ENCODE data around the gene FIBCD1. TPM values are rescaled to one million over a fixed set of nuclear protein-coding genes. Genes with fewer than 3 reads are reported as not detected.

FIBCD1 gene
- total and polyA plus RNA-seq, 2 experiments from 2014 or later = 0.43 to 4.0 TPM

GRCh38 chr9:130858739-130859705, 80.0 kb downstream of the FIBCD1 start:
- Histone ChIP-seq H3K27me3 (no peaks in the 10 kb centered on the region), H3K36me3 (peaks cover 47% of the 10 kb centered on the region), H3K4me1 (ENCODE audit: low read depth) (peaks cover 26% of the 10 kb centered on the region), H3K9me3 (ENCODE audit: low read depth) (no peaks in the 10 kb centered on the region), H3K4me3 (no peak overlapping the region), H3K27ac (peak overlapping the region; percentile 74)
- no peak for DNase-seq (ENCODE audit: low read depth in 1 of 2, low spot score in 1 of 2)
- TF ChIP-seq, protein P1, sequence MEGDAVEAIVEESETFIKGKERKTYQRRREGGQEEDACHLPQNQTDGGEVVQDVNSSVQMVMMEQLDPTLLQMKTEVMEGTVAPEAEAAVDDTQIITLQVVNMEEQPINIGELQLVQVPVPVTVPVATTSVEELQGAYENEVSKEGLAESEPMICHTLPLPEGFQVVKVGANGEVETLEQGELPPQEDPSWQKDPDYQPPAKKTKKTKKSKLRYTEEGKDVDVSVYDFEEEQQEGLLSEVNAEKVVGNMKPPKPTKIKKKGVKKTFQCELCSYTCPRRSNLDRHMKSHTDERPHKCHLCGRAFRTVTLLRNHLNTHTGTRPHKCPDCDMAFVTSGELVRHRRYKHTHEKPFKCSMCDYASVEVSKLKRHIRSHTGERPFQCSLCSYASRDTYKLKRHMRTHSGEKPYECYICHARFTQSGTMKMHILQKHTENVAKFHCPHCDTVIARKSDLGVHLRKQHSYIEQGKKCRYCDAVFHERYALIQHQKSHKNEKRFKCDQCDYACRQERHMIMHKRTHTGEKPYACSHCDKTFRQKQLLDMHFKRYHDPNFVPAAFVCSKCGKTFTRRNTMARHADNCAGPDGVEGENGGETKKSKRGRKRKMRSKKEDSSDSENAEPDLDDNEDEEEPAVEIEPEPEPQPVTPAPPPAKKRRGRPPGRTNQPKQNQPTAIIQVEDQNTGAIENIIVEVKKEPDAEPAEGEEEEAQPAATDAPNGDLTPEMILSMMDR (IDR thresholded peaks at IDR 0.05; ENCODE audit: low read depth, low read length) = no peak

DNA sequence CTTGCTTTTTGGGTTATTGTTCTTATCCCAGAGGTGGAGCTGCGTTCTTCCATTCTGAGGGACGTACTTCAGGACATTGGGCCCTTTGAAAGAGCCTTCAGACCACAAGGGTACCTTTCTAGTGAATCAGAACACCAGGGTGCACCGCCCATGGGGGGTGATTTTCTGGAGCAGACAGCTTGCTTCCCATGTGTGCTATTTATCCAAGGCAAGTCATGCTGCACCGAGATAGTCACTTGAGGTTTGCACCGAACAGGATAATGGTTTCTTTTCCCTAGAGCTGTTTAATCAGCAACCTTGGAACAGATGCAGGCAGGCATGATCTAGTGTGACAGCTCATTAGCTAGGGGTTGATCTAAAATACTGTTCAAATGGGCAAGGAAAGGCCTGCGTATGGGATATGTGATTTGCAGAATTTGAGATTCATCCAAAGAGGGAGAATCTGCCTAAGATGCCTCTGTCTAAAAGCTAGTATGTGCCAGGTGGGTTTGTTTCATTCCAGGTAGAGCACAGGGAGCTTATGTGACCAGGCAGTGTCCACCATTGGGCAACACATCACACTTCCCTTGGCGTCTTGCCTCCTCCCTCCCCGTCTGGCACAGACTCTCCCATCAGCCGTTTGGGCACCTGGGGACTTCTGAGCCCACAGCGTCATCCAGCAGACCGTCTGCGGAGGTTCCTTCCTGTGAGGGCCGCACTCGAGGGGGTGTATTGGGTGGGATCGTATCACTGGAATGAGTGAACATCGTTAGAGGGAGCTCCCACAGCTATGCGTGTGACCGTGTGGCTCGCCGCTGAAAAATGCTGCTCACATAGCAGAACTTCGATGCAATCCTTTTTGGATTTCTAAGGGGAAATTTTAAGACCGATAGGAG, 80.9 kb downstream of the FIBCD1 start:
- Histone ChIP-seq H3K36me3 (peaks cover 46% of the 10 kb centered on the region), H3K4me1 (ENCODE audit: low read depth) (peaks cover 26% of the 10 kb centered on the region), H3K27me3 (no peaks in the 10 kb centered on the region), H3K4me3 (no peak overlapping the region), H3K9me3 (ENCODE audit: low read depth) (no peaks in the 10 kb centered on the region), H3K27ac (peak overlapping the region; percentile 74)
- DNase-seq (ENCODE audit: low read depth in 1 of 2, low spot score in 1 of 2) = peak in 1 of 2 donors; percentile 88
- TF ChIP-seq, protein P1 (IDR thresholded peaks at IDR 0.05; ENCODE audit: low read depth, low read length) = no peak

- Histone ChIP-seq H3K4me1 (ENCODE audit: low read depth) (peaks cover 24% of the 10 kb centered on the region), H3K27me3 (no peaks in the 10 kb centered on the region), H3K9me3 (ENCODE audit: low read depth) (no peaks in the 10 kb centered on the region), H3K36me3 (peaks cover 40% of the 10 kb centered on the region), H3K27ac (no peak overlapping the region), H3K4me3 (no peak overlapping the region)
- DNase-seq (ENCODE audit: low read depth in 1 of 2, low spot score in 1 of 2) = no peak
- TF ChIP-seq, protein P1 (IDR thresholded peaks at IDR 0.05; ENCODE audit: low read depth, low read length) = no peak
Observed at GRCh38 chr9:130856474-130856873, 82.6 kb downstream of the FIBCD1 start.

GRCh38 chr9:130854835-130855234, 84.2 kb downstream of the FIBCD1 start:
- Histone ChIP-seq H3K4me3 (no peak overlapping the region), H3K27ac (no peak overlapping the region), H3K9me3 (ENCODE audit: low read depth) (no peaks in the 10 kb centered on the region), H3K36me3 (peaks cover 37% of the 10 kb centered on the region), H3K4me1 (ENCODE audit: low read depth) (peaks cover 8% of the 10 kb centered on the region), H3K27me3 (no peaks in the 10 kb centered on the region)
- DNase-seq (ENCODE audit: low read depth in 1 of 2, low spot score in 1 of 2) = no peak
- TF ChIP-seq, protein P1 (IDR thresholded peaks at IDR 0.05; ENCODE audit: low read depth, low read length) = no peak

GRCh38 chr9:130854092-130854491, 85.0 kb downstream of the FIBCD1 start:
- peak overlapping the region; percentile 28 for H3K27ac ChIP-seq
- no peaks in the 10 kb centered on the region for H3K27me3 ChIP-seq
- no peaks in the 10 kb centered on the region for H3K9me3 ChIP-seq (ENCODE audit: low read depth)
- DNase-seq (ENCODE audit: low read depth in 1 of 2, low spot score in 1 of 2) = peak in 1 of 2 donors; percentile 16
- H3K4me1 ChIP-seq (ENCODE audit: low read depth) = peaks cover 7% of the 10 kb centered on the region
- H3K4me3 ChIP-seq = no peak overlapping the region
- TF ChIP-seq, protein P1 (IDR thresholded peaks at IDR 0.05; ENCODE audit: low read depth, low read length) = no peak
- H3K36me3 ChIP-seq = peaks cover 36% of the 10 kb centered on the region
